Fibroblast of pulmonary artery (primary cell): ENCODE results near the gene ZNF263.
A peak's percentile ranks its signal among the peaks of the same experiment; 100 is the strongest.

Experiments used
- DNase-seq: peaks from one replicate; pipeline ENCODE4 v3.0.0-alpha.2; 2010; ENCODE audit warnings: low read depth
- H3K4me3 ChIP-seq: replicated peaks from 2 replicates; pipeline ENCODE4 v1.5.1; 2011; ENCODE audit warnings: low read depth, mild to moderate bottlenecking, control low read depth, low read length, moderate library complexity
- TF ChIP-seq, protein P1 (sequence below): IDR thresholded peaks from 2 replicates; pipeline ENCODE4 v1.5.1; 2011; ENCODE audit warnings: mild to moderate bottlenecking, control low read depth, low read length, inconsistent platforms; ENCODE audit errors: missing control alignments

ZNF263 gene

DNA sequence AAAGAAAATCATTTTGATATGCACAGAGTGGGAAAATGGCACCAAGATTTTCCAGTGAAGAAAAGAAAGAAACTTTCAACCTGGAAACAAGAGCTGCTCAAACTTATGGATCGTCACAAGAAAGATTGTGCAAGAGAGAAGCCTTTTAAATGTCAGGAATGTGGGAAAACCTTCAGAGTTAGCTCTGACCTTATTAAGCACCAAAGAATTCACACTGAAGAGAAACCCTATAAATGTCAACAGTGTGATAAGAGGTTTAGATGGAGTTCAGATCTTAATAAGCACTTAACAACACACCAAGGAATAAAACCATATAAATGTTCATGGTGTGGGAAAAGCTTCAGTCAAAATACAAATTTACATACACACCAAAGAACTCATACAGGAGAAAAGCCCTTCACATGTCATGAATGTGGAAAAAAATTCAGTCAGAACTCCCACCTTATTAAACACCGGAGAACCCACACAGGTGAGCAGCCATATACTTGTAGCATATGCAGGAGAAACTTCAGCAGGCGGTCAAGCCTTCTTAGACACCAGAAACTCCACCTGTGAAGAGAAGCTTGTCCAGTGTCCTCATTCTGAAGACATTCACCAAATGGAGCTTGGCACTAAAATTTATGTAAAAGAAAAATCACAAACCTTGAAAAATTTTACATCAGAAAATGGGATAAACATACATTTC, 34.2 kb downstream of the ZNF263 start:
- peak; percentile 35 for DNase-seq
- TF ChIP-seq, protein P1, sequence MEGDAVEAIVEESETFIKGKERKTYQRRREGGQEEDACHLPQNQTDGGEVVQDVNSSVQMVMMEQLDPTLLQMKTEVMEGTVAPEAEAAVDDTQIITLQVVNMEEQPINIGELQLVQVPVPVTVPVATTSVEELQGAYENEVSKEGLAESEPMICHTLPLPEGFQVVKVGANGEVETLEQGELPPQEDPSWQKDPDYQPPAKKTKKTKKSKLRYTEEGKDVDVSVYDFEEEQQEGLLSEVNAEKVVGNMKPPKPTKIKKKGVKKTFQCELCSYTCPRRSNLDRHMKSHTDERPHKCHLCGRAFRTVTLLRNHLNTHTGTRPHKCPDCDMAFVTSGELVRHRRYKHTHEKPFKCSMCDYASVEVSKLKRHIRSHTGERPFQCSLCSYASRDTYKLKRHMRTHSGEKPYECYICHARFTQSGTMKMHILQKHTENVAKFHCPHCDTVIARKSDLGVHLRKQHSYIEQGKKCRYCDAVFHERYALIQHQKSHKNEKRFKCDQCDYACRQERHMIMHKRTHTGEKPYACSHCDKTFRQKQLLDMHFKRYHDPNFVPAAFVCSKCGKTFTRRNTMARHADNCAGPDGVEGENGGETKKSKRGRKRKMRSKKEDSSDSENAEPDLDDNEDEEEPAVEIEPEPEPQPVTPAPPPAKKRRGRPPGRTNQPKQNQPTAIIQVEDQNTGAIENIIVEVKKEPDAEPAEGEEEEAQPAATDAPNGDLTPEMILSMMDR: no peak
- H3K4me3 ChIP-seq: no peak overlapping the region

DNA sequence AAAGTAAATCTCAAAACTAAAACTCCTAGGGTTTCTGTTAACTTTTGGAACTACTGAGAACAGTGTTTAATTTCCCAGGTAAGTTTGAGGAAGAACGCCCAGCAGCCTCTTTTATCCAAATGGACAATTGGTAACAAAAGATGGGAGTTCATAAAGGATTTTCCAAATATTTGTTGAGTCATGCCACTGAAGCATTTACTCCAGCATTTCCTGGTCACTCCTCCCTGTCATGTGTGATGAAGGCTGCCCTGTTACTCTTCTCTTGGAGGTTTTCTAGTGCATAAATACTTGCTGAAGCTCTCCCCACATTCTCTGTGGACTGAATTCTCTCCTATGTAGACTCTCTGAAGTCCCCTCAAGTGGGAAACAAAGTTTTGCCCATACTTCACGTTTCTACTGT, 38.5 kb downstream of the ZNF263 start:
- no peak overlapping the region for H3K4me3 ChIP-seq
- TF ChIP-seq, protein P1: no peak
- no peak for DNase-seq

DNA sequence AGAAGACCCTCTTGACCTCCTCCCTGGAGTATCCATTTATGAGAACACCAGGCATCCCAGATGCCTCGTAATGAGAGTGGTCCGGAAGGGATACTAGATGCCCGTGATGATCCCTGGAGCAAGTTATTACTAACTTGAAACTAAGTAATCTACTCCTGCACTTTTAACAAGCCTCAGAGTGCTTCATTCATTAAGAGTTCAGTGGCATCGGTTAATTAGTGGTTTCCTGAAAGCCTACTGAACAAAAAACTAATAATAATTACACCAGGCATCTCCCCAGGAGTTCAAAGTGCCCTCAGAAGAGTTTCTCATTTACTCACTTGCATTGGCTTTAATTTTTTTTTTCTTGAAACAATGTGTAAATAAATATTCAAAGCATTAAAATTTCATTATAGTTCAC, 44.2 kb downstream of the ZNF263 start:
- no peak for DNase-seq
- H3K4me3 ChIP-seq: no peak overlapping the region
- TF ChIP-seq, protein P1: no peak

DNA sequence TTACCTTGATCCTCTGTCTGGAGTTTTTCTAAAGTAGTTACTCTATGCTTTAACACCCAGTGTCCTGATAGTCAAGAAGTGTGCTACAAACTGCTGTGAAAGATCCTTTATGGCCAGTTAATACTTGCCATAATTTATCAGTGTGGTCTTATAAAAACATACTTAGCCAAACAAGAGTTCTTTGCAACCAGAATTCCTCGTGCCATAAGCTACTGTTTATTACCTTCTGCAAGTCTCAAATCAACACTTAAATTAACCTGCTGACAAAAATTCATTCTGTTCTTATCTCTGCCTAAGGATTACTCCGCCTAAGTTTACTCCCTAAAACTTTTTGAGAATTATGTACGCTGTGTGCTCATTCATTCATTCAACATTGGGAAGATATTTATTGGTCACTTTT, 44.8 kb downstream of the ZNF263 start:
- no peak for DNase-seq
- TF ChIP-seq, protein P1: no peak
- no peak overlapping the region for H3K4me3 ChIP-seq

DNA sequence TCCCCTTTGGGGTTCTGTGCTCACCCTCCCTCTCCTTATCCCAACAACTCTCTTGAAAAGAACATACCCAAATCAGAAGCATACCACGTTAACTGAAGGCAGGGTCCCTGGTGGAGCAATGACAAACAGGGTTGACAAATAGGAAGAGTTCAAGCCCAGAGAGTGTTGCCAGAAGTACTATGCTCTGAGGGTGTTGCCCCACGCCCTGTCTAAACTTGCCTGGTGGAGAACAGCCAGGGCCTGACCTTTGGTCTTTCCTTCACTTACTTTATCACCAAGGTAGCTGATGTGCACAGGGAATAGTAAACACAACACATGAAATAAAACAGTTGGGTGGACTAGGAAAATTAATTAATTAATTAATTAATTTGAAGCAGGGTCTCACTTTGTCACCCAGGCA, 45.4 kb downstream of the ZNF263 start:
- TF ChIP-seq, protein P1: no peak
- DNase-seq: no peak
- no peak overlapping the region for H3K4me3 ChIP-seq
